ENCODE data around the gene KRCC1.
"Not testable (repeated sequence)": the region's sequence is repeated elsewhere in the genome, so short reads cannot be mapped to it uniquely, and the experiment has no call there.

Gene KRCC1

GRCh38 chr2:88036606-88037005, 19.0 kb downstream of the KRCC1 start:
- no peak for DNase-seq

- DNase-seq: no peak
Measured at GRCh38 chr2:88036182-88036581, 19.4 kb downstream of the KRCC1 start.

- DNase-seq: no peak
Measured at GRCh38 chr2:88032070-88032702, 23.4 kb downstream of the KRCC1 start.

GRCh38 chr2:88028931-88029330, 26.7 kb downstream of the KRCC1 start:
- no peak for DNase-seq

DNA sequence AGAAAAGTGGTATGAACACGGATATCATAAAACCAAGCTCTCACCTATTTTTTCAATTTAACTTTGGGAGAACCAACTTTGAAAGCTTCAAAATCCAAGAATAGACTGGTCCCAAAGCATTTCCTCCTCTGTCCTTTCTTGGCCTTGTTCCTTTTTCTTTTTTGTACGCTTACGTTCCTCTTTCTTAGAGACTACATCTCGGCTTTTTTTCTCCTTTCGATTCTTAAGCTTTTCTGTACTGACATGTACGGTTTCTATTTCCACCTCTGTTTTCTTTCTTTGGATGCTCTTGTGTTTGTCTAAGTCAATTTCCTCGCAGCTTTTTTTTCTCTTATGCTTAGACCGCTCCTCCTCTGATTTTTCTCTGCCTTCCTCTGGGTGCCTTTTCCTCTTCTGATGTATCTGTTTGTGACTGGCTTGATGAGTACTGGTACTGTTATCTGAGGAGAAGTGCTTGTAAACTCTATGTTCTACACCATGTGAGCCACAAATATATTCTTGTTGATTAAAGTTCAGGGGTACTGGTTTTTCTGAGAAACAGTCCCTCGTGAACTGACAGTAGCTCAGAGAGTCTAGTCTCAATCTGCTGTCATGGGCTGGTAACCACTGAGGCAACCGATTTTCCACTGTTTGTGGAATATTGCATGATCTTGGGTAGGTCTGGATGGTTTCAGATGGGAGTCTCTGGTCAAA, 27.7 kb downstream of the KRCC1 start:
- DNase-seq: no peak

DNA sequence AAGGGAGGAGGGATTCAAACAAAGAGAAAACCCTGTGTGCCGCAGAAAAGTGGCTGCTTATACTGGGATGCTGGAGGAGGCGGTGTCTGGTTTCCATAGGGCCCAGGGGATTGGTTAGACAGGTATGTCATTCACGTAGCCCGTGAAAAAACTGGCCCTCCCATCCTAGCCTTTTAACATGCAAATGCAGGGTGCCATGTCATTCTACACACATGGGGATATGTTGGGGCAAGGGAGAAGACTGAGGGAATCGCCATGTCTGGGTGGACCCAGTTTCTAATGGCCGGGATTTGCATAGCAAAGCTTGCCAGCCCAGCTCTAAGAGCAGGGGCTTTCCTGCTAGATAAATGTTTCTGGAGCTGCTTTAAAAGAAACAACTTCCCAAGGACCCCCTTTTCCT, 31.1 kb downstream of the KRCC1 start:
- no peak for DNase-seq

- no peak for DNase-seq
Measured at GRCh38 chr2:88022669-88022921, 33.0 kb downstream of the KRCC1 start.

DNA sequence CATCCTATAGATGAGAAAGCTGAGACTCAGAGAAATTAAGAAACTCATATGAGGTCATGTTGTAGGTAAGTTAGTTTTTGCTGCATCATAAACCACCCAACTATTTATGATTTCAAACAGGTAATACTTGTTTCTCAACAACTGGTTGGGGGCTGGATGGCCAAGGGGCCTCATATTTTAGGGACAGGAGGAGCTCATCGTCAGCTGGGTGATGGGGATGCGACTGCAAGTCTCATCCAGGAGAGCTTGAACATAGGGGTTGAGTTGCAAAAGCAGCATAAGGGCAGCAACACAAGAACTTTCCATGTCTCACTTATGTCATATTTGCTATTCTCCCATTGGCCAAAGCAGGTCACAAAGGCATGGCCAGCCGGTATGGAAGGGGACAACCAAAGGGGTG, 35.6 kb downstream of the KRCC1 start:
- no peak for DNase-seq

- DNase-seq: no peak
Measured at GRCh38 chr2:88018909-88019308, 36.7 kb downstream of the KRCC1 start.

DNA sequence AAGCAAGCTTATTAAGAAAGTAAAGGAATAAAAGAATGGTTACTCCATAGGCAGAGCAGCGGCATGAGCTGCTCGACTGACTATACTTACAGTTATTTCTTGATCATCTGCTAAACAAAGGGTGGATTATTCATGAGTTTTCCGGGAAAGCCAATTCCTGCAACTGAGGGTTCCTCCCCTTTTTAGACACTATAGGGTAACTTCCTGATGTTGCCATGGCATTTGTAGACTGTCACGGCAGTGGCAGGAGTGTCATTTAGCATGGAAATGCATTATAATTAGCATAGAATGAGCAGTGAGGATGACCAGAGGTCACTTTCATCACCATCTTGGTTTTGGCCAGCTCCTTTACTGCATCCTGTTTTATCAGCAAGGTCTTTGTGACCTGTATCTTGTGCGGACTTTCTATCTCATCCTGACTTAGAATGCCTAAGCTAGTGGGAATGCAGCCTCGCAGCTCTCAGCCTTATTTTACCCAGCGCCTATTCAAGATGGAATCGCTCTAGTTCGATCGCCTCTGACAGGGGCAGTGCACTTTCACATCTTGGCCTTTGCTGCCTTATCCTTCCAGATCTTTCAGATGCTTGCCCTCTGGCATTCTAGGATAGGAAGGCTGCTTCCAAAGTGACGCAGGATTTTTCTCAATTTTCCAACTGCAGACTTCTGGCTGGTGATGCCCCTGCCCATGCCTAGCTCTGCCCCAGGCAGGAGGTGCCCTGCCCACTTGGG, 37.3 kb downstream of the KRCC1 start:
- not testable (repeated sequence) for DNase-seq

DNA sequence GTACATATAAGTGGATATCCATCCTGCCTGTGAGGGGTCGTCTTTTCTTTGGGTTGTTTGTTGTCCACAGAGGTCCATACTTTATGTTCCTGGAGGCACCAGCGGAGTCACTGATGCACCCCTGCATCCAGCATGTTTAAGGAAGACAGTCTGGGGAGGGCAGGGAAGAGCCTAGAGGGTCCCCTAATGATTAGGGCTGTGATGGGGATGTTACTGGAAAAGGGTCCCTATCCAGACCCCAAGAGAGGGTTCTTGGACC, 37.9 kb downstream of the KRCC1 start:
- not testable (repeated sequence) for DNase-seq

- no peak for DNase-seq
Measured at GRCh38 chr2:88016960-88017779, 38.4 kb downstream of the KRCC1 start.

GRCh38 chr2:88016086-88016959, 39.3 kb downstream of the KRCC1 start, which contains the start of gene RNU2-63P:
TSS of gene RNU2-63P (minus strand) at chr2:88016547.
- peak; percentile 92 for DNase-seq

DNA sequence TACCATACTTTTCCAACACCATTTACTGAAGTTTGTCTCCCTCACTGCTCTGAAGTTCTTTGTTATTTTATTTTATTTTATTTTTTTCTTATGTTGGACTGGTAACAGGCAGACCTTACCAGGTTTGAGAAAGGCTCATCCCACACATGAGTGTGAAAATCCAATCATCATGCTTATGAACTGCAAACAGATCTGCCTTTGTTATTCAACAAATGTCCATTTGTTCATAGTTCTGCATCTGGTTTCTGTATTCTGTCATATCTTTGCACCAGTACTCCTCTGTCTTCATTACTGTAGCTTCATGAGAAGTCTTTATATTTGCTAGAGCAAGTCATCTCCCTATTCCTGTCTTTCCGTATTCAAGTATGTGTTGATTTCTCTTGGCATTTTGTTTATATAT, 44.6 kb downstream of the KRCC1 start:
- DNase-seq: no peak

DNA sequence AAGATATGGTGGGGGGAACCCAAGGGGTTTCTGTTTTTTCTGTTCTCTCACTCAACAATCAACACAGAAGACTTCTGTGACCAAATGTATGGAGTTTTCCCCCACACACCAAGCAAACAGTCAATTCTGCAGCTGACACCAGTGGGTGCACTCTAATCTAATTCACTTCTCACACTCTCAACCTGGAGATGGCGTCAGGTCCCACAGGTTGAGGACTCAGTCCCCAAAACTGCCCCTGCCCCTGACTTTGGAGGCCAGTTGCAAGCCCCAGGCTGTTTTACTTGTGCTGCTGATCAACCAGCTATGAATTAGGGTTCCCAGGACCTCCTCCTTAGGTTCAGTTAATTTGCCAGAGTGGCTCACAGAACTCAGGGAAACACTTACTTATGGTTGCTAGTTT, 45.4 kb downstream of the KRCC1 start:
- no peak for DNase-seq

GRCh38 chr2:88006912-88007439, 48.6 kb downstream of the KRCC1 start:
- no peak for DNase-seq

DNA sequence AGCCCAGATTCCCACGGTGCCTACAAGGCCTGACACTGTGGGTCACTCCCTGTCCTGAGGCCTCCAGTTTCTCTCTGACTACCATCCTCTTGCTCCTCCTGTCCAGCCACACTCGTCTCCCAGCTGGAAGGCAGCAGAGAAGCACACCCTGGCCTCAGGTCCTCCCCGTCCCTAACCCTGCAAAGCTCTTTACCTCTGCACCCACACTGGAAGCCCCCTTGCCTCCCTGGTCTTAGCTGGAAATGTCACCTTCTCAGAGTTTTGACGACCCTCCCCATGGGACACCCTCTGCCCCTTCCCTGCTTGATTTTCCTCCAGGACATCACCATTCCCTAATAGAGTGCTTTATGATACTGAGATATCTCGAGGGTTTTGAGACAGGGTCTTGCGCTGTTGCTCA, 49.8 kb downstream of the KRCC1 start:
- no peak for DNase-seq

DNA sequence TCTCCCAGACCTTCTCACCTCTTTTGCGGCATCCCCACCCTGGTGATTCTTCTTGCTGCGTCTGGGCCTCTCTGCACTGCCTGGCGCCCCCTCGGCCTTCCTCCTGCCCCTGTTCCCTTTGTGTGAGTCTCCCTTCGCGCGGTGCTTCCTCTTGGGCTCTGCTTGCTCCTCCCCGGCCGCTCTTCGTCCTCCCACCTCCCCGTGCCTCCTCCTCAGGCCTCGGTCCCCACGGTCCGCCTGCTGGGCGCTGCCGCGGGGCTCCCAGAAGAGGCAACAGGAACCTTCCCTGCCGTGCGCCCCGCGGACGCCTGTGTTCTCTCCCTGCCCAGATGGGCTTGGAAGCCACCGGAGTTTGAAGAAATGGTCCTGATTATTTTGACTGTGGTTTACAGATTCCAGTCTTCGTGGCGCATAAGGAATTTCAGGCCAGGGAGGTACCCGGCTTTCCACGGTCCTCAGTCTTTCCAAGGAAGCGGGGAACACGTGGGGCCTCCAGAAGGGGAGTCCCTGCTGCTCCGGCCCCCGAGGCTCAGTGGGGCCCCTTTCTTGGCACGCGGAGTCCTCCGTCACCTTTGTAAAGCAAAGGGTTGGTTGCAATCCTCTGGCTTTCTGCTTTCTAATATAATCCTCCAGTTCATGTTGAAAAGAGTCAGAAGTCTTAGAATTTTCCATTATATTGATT, 52.4 kb downstream of the KRCC1 start:
- no peak for DNase-seq

GRCh38 chr2:88002359-88002707, 53.2 kb downstream of the KRCC1 start:
- no peak for DNase-seq

DNA sequence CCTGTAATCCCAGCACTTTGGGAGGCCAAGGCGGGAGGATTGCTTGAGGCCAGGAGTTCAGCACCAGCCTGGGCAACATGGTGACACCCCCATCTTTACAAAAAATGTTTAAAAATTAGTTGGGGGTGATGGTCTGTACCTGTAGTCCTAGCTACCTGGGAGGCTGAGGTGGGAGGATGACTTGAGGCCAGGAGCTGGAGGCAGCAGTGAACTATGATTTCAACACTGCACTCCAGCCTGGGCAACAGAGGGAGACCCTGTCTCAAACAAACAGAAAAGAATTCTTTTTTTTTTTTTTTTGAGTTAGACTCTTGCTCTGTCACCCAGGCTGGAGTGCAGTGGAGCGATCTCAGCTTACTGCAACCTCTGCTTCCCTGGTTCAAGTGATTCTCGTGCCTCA, 55.1 kb downstream of the KRCC1 start:
- DNase-seq: not testable (repeated sequence)

DNA sequence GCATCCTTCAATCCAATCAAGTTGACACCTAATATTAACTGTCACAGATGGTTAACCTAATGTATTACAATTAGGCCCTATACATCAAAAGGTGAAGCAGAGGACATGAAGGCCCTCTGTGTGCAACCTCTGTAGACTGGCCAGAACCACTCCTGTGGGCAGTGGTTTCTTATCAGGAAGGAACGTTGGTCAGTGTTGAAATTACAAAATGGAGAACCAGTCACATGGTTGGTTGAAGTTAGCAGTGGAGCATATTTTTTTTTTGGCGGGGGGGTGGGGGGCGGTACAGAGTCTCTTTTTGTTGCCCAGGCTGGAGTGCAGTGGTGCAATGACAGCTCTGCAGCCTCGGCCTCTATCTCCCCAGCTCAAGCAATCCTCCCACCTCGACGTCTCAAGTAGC, 59.0 kb downstream of the KRCC1 start:
- no peak for DNase-seq

- no peak for DNase-seq
Measured at GRCh38 chr2:87995756-87996155, 59.8 kb downstream of the KRCC1 start.
